Measurements from ENCODE around the gene OSBPL7.

- TF ChIP-seq CTCF (IDR thresholded peaks at IDR 0.05) (no peak), POLR2AphosphoS5 (IDR thresholded peaks at IDR 0.05) (no peak), EP300 (IDR thresholded peaks at IDR 0.05) (no peak), POLR2A (IDR thresholded peaks at IDR 0.05) (no peak)
Observed at GRCh38 chr17:47804461-47804860, 17.1 kb downstream of the OSBPL7 start.
